ENCODE data around the gene GORAB.

Gene GORAB

GRCh38 chr1:170583186-170583585 lies 51.2 kb downstream of the GORAB start:
- DNase-seq (ENCODE audit: low read depth, low spot score): no peak
- no peak overlapping the region for H3K4me3 ChIP-seq (ENCODE audit: low read length)

GRCh38 chr1:170586321-170587252 lies 54.6 kb downstream of the GORAB start:
- DNase-seq (ENCODE audit: low read depth, low spot score): no peak
- H3K4me3 ChIP-seq (ENCODE audit: low read length): no peak overlapping the region

- no peak overlapping the region for H3K4me3 ChIP-seq (ENCODE audit: low read length)
- DNase-seq (ENCODE audit: low read depth, low spot score): no peak
Observed at GRCh38 chr1:170587253-170587593, 55.3 kb downstream of the GORAB start.

DNA sequence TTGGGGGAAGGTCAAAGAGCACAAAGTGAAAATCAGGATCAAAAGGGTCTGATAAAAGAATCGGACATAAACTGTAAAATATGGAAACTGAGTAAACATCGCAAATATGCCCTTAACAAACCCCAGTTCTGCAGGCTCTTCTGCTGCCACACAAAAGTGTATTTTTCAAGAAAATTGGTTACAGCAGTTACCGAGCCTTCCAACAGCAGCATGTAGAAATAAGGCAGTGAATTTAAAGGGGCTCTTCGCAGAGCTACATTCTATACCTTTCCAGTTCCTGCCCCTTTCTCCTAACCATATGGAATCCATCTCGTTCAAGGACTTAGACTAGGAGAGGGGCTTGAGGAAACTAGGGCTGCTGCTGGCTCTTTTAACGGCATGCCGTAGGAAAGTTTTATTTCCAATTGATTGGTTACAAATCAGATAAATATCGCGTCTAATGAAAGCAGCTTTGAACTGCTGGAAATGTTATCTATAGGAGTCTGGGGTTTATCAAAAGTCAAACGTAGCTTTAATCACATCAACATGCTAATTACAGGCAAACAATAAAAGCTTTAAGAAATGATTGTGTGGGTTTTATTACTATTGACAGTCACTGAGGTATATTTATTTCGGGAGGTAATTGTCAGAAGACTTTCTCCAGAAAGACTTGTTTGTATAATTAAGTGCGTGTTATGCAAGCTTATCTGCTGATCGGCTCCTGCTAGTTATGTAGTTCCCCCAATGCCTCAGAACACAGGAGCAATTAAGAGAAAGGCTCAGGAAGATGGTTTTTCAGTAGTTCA lies 59.1 kb downstream of the GORAB start:
- DNase-seq (ENCODE audit: low read depth, low spot score): no peak
- no peak overlapping the region for H3K4me3 ChIP-seq (ENCODE audit: low read length)

DNA sequence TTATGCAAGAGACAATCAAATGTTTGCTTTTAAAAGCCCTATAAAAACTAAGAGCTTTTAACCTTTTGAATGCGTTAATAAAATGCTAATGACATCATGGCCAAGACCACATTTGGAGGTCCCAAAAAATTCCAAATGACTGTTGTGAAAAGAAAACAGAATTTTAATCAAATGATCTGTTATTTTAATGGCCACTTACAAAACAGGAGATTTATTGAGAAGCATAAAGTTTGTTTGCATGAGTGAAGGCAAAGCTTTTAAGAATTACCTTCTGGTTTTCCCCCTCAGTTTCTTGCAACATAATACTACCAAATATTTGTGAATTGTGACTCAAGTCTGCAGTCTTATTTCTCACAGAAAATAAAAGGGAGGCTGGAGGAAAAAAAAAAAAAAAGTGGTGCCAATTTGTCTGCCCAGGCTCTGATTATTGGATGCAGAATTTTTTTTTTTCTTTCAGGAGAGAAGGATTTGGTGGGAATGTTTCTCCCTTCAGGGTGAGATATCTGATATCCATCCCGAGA lies 60.7 kb downstream of the GORAB start:
- H3K4me3 ChIP-seq (ENCODE audit: low read length): no peak overlapping the region
- no peak for DNase-seq (ENCODE audit: low read depth, low spot score)

GRCh38 chr1:170593173-170594011 lies 61.4 kb downstream of the GORAB start:
- no peak for DNase-seq (ENCODE audit: low read depth, low spot score)
- no peak overlapping the region for H3K4me3 ChIP-seq (ENCODE audit: low read length)

DNA sequence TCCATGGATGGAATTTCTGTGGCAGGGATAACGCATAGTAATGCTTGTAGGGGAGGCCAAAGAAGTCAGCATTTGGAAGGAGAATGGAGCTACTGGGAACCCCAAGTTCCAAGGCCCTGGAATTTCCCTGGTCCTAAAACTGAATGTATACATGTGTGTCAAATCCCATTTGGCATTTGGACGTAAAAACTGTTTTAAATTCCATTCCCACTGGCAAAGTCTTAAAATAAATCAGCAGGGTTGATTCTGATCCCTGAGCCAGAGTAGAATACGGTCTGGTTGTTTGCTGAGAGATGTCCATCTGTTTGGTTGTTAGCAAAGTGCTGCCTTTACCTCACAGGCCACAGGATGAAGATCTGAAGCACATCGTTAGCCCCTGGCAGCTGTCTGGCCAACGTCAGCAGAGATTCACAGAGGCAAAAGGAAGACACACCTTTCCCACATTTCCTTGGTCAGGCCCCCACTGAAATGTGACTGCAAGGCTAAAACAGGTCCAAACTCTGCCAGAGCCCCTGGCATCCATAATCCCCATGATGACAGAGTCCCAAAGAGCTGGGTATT lies 62.2 kb downstream of the GORAB start:
- no peak for DNase-seq (ENCODE audit: low read depth, low spot score)
- no peak overlapping the region for H3K4me3 ChIP-seq (ENCODE audit: low read length)

GRCh38 chr1:170596701-170597100 lies 64.7 kb downstream of the GORAB start:
- no peak for DNase-seq (ENCODE audit: low read depth, low spot score)
- no peak overlapping the region for H3K4me3 ChIP-seq (ENCODE audit: low read length)

GRCh38 chr1:170598618-170599017 lies 66.7 kb downstream of the GORAB start:
- no peak for DNase-seq (ENCODE audit: low read depth, low spot score)
- no peak overlapping the region for H3K4me3 ChIP-seq (ENCODE audit: low read length)

GRCh38 chr1:170599033-170599432 lies 67.1 kb downstream of the GORAB start:
- H3K4me3 ChIP-seq (ENCODE audit: low read length): no peak overlapping the region
- DNase-seq (ENCODE audit: low read depth, low spot score): no peak

GRCh38 chr1:170601866-170602265 lies 69.9 kb downstream of the GORAB start:
- no peak for DNase-seq (ENCODE audit: low read depth, low spot score)
- no peak overlapping the region for H3K4me3 ChIP-seq (ENCODE audit: low read length)
